IgD-negative memory B cell (primary cell): ENCODE measurements around the gene COX6A2. TPM values are rescaled to one million over a fixed set of nuclear protein-coding genes. Genes with fewer than 3 reads are reported as not detected.
"Not testable (repeated sequence)": the region's sequence is repeated elsewhere in the genome, so short reads cannot be mapped to it uniquely, and the experiment has no call there.

Experiments used
- H3K27ac Mint-ChIP-seq, 3 donors: one replicate each; pipeline ENCODE4 v1.8.0; 2020 to 2022; ENCODE audit warnings: mild to moderate bottlenecking in 3 of 3, mixed read lengths in 3 of 3, moderate library complexity in 1 of 3
- H3K27me3 Mint-ChIP-seq: one replicate; pipeline ENCODE4 v1.8.0; 2021; ENCODE audit warnings: mixed read lengths
- H3K36me3 Mint-ChIP-seq: one replicate; pipeline ENCODE4 v1.8.0; 2020; ENCODE audit warnings: mild to moderate bottlenecking, mixed read lengths
- H3K4me1 Mint-ChIP-seq, 3 donors: one replicate each; pipeline ENCODE4 v1.8.0; 2020 to 2022; ENCODE audit warnings: mixed read lengths in 3 of 3, mild to moderate bottlenecking in 1 of 3
- H3K4me3 Mint-ChIP-seq, 4 donors: one replicate each; pipeline ENCODE4 v1.8.0; 2020 to 2022; ENCODE audit warnings: mild to moderate bottlenecking in 4 of 4, mixed read lengths in 4 of 4, moderate library complexity in 3 of 4
- H3K9me3 Mint-ChIP-seq, 3 donors: one replicate each; pipeline ENCODE4 v1.8.0; 2020 to 2021; ENCODE audit warnings: mixed read lengths in 3 of 3, mild to moderate bottlenecking in 1 of 3
- polyA plus RNA-seq: library from polyadenylated mRNA; unstranded; fragments of 300-500 nt; fragmentation: Illumina TruSeq; gene quantifications from one replicate; pipeline ENCODE4 v1.2.3, GENCODE V29; 2021

COX6A2 gene
- polyA plus RNA-seq, 1 donor from 2014 or later: not detected

DNA sequence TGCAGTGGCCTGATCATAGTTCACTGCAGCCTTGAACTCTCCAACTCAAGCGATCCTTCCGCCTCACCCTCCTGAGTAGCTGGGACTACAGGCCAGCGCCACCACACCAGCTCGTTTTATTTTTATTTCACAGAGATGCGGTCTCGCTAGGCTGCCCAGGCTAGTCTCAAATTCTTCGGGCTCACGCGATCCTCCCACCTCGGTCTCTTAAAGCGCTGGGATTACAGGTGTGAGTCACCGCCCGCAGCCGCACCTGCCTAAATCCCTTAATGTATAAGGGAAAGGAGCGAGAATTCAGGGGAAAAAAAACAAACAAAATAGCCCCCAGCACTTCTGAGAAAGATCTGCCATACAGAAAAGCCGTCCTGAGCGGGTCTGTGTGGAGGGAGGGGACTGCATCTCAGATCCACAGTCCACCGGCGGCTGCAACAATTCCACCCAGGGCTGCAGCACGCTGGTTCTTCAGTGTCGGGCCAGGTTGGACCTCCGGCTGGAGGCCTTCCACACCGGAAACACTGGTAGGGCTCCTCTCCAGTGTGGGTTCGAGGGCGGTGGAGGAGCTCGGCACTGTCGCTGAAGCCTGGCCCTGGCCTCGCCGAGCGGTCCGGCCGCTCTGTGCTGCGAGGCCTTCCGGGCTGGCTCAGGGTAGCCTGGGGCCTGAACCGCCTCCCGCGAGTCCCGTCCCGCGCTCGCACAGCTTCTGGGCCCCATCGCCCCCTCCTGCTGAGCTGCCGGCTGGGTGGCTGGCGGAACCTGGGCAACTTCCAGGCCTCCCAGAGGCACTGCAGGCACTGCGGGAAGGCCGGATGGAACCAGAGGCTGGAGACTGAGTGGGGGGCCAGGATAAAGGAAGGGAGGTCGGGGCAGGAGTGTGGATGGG is 7.4 kb upstream of the COX6A2 start:
- Mint-ChIP-seq H3K27me3 (peaks cover 4% of the 10 kb centered on the region), H3K4me1 (peaks cover 11 to 17% (median 16%) of the 10 kb centered on the region in 3 donors), H3K9me3 (no peaks in the 10 kb centered on the region), H3K4me3 (no peak overlapping the region), H3K27ac (no peak overlapping the region), H3K36me3 (no peaks in the 10 kb centered on the region)

DNA sequence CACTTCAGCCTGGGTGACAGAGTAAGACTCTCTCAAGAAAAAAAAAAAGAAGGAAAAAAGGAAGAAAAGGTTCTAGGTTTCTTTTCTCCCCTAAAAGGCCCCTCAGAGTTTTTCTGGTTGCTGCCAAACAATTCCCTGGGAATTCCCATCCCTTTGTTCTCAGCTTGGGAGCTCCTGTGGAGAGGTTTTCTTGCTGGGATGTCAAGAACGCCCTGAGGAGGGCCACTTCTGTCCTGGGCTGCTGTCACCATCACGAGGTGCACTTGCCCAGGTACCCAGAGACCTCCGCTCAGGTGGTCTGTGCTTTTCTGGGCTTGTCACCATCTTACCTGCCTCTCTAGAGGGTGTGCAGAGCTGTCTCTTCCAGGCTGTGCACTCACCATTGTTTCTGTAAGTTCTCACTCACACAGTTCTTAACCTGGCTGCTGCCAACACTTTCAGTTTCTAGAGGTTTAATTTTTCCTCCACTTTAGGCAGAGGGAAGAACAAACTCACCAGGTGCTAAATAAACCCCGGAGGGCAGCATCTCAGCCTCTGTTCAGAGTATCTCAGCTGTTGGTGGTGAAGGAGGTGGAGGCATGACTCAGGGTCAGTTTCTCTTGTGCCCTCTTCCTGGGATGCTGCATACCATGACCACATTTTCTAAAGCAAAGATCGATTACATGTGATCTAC is 2.4 kb upstream of the COX6A2 start:
- H3K4me3 Mint-ChIP-seq: no peak overlapping the region
- peaks cover 0 to 5% (median 4%) of the 10 kb centered on the region in 3 donors for H3K4me1 Mint-ChIP-seq
- H3K36me3 Mint-ChIP-seq: no peaks in the 10 kb centered on the region
- peaks cover 6% of the 10 kb centered on the region for H3K27me3 Mint-ChIP-seq
- no peaks in the 10 kb centered on the region for H3K9me3 Mint-ChIP-seq
- H3K27ac Mint-ChIP-seq: no peak overlapping the region

DNA sequence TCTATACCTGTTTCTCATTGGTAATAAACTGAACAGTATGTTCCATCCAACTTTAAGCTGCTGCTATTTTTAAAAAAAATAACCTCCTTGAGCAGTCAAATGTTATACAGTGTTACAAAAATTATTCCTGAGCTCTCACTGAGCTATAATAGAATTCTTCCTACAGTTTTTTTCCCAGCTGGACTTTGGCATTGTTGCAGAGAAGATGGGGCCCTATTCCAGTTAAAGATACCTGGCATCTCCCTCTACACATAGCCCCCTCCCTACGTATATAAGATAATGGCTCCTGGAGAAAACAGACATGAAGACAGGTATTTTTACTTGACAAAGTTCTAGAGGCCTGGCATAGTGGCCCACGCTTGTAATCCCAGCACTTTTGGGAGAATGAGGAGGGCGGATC is 1.6 kb upstream of the COX6A2 start:
- Mint-ChIP-seq H3K27me3 (peaks cover 8% of the 10 kb centered on the region), H3K4me3 (no peak overlapping the region), H3K27ac (no peak overlapping the region), H3K9me3 (no peaks in the 10 kb centered on the region), H3K36me3 (no peaks in the 10 kb centered on the region), H3K4me1 (peaks cover 0 to 5% (median 4%) of the 10 kb centered on the region in 3 donors)

GRCh38 chr16:31429314-31429713 is 1.2 kb upstream of the COX6A2 start:
- peaks cover 0 to 5% (median 4%) of the 10 kb centered on the region in 3 donors for H3K4me1 Mint-ChIP-seq
- H3K9me3 Mint-ChIP-seq: no peaks in the 10 kb centered on the region
- H3K4me3 Mint-ChIP-seq: peak overlapping the region in 1 of 4 donors; percentile 41
- H3K36me3 Mint-ChIP-seq: no peaks in the 10 kb centered on the region
- peaks cover 10% of the 10 kb centered on the region for H3K27me3 Mint-ChIP-seq
- no peak overlapping the region for H3K27ac Mint-ChIP-seq

GRCh38 chr16:31428638-31429247 is 583 bp upstream of the COX6A2 start:
- H3K27me3 Mint-ChIP-seq: peaks cover 10% of the 10 kb centered on the region
- peaks cover 0 to 5% (median 4%) of the 10 kb centered on the region in 3 donors for H3K4me1 Mint-ChIP-seq
- H3K4me3 Mint-ChIP-seq: peak overlapping the region in 1 of 4 donors; percentile 41
- no peaks in the 10 kb centered on the region for H3K36me3 Mint-ChIP-seq
- H3K27ac Mint-ChIP-seq: peak overlapping the region in 1 of 3 donors; percentile 42
- no peaks in the 10 kb centered on the region for H3K9me3 Mint-ChIP-seq

- Mint-ChIP-seq H3K4me1 (peaks cover 0 to 5% (median 4%) of the 10 kb centered on the region in 3 donors), H3K27ac (peak overlapping the region in 2 of 3 donors; percentile 27 to 48), H3K4me3 (peak overlapping the region in 1 of 4 donors; percentile 9), H3K27me3 (peaks cover 16% of the 10 kb centered on the region), H3K36me3 (no peaks in the 10 kb centered on the region), H3K9me3 (no peaks in the 10 kb centered on the region)
These were observed 500 bp downstream of the COX6A2 start for GRCh38 chr16:31427441-31428278.

DNA sequence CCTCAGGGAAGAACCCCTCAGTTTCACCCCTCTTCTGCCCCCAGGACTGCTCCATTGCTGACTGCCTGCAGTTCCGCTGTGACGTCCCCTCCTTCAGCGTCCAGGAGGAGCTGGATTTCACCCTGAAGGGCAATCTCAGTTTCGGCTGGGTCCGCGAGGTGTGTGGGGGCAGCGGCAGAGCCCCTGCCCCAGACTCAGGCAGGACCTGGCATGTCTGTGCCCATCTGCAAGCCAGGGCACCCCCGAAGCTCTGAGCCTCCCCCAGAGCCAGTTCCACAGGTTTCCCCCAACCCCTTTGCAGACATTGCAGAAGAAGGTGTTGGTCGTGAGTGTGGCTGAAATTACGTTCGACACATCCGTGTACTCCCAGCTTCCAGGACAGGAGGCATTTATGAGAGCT is 4.4 kb downstream of the COX6A2 start:
- no peak overlapping the region for H3K4me3 Mint-ChIP-seq
- H3K27ac Mint-ChIP-seq: no peak overlapping the region
- peaks cover 16% of the 10 kb centered on the region for H3K27me3 Mint-ChIP-seq
- no peaks in the 10 kb centered on the region for H3K36me3 Mint-ChIP-seq
- peaks cover 0 to 2% (median 0%) of the 10 kb centered on the region in 3 donors for H3K9me3 Mint-ChIP-seq
- peaks cover 0 to 4% (median 0%) of the 10 kb centered on the region in 3 donors for H3K4me1 Mint-ChIP-seq

- Mint-ChIP-seq H3K4me1 (peaks cover 0 to 4% (median 0%) of the 10 kb centered on the region in 3 donors), H3K36me3 (no peaks in the 10 kb centered on the region), H3K27ac (no peak overlapping the region), H3K9me3 (peaks cover 0 to 2% (median 0%) of the 10 kb centered on the region in 3 donors), H3K27me3 (peaks cover 16% of the 10 kb centered on the region), H3K4me3 (no peak overlapping the region)
These were observed 4.9 kb downstream of the COX6A2 start for GRCh38 chr16:31423241-31423640.

GRCh38 chr16:31421587-31421986 is 6.6 kb downstream of the COX6A2 start:
- Mint-ChIP-seq H3K27ac (no peak overlapping the region), H3K4me3 (no peak overlapping the region), H3K9me3 (peaks cover 0 to 6% (median 3%) of the 10 kb centered on the region in 3 donors), H3K27me3 (peaks cover 16% of the 10 kb centered on the region), H3K36me3 (no peaks in the 10 kb centered on the region), H3K4me1 (peaks cover 0 to 4% (median 0%) of the 10 kb centered on the region in 3 donors)

DNA sequence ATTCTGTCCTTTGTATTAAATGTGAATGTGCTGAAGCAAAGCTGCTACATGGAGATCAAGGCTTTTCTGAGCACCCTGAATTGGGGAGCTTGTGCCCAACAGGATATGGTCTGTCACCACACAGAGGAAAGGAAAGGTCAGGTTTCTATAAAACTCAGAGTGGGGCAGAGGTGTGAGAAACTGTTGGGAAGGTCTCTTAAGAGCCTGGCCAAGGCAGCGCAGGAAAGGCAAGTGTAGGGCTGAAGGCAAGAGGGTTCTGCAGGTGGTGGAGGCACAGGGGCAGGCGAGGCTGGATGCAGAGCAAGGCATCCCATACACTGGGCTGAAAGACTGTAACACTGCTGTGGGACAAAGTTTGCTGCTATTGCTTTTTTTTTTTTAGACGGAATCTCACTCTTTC is 8.1 kb downstream of the COX6A2 start:
- Mint-ChIP-seq H3K27me3 (peaks cover 10% of the 10 kb centered on the region), H3K4me3 (peak overlapping the region in 1 of 4 donors; percentile 65), H3K36me3 (no peaks in the 10 kb centered on the region), H3K4me1 (peaks cover 0 to 3% (median 1%) of the 10 kb centered on the region in 3 donors), H3K27ac (no peak overlapping the region), H3K9me3 (peaks cover 0 to 6% (median 3%) of the 10 kb centered on the region in 3 donors)

GRCh38 chr16:31417916-31418315 is 10.2 kb downstream of the COX6A2 start:
- H3K27ac Mint-ChIP-seq: peak overlapping the region in 2 of 3 donors; percentile 20 to 73
- peaks cover 5% of the 10 kb centered on the region for H3K27me3 Mint-ChIP-seq
- no peaks in the 10 kb centered on the region for H3K36me3 Mint-ChIP-seq
- H3K9me3 Mint-ChIP-seq: peaks cover 0 to 6% (median 3%) of the 10 kb centered on the region in 3 donors
- no peak overlapping the region for H3K4me3 Mint-ChIP-seq
- H3K4me1 Mint-ChIP-seq: peaks cover 0 to 12% (median 4%) of the 10 kb centered on the region in 3 donors

DNA sequence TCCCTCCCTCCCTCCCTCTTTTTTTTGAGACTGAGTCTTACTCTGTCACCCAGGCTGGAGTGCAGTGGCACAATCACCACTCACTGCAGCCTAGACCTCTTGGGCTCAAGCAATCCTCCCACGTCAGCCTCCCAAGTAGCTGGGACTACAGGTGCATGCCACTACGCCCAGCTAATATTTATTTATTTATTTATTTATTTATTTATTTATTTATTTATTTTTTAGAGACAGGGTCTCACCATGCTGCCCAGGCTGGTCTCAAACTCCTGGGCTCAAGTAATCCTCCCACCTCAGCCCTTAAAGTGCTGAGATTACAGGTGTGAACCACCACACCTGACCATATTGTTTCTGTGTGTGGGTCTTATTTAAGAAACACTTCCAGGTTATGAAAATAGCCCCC is 11.1 kb downstream of the COX6A2 start:
- not testable (repeated sequence) for H3K4me3 Mint-ChIP-seq

GRCh38 chr16:31416371-31416770 is 11.8 kb downstream of the COX6A2 start:
- Mint-ChIP-seq H3K9me3 (peaks cover 0 to 4% (median 3%) of the 10 kb centered on the region in 3 donors), H3K27ac (peak overlapping the region in 1 of 3 donors; percentile 51), H3K27me3 (peaks cover 8% of the 10 kb centered on the region), H3K4me3 (no peak overlapping the region), H3K4me1 (peaks cover 0 to 14% (median 5%) of the 10 kb centered on the region in 3 donors), H3K36me3 (no peaks in the 10 kb centered on the region)

More for the DNA sequence above, 11.1 kb downstream of the COX6A2 start:
- not testable (repeated sequence) for H3K36me3 Mint-ChIP-seq, H3K27me3 Mint-ChIP-seq, H3K27ac Mint-ChIP-seq, H3K9me3 Mint-ChIP-seq
- H3K4me1 Mint-ChIP-seq: peaks cover 0 to 14% (median 5%) of the 10 kb centered on the region in 3 donors

DNA sequence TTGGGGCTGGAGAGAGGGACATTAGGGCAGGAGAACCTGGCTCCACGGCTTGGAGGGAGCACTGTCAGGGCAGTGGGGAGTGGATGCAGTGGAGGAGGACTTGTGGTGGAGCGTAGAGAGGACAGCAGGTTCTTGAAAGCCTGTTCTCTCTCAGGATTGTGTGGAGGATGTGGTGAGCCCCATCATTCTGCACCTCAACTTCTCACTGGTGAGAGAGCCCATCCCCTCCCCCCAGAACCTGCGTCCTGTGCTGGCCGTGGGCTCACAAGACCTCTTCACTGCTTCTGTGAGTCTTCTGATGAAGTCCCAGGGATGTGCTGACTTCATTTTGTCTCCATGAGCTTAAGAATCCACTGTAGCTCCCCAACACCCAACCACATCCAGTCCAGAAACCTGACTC is 13.5 kb downstream of the COX6A2 start:
- no peak overlapping the region for H3K27ac Mint-ChIP-seq
- H3K36me3 Mint-ChIP-seq: no peaks in the 10 kb centered on the region
- no peak overlapping the region for H3K4me3 Mint-ChIP-seq
- peaks cover 0 to 14% (median 5%) of the 10 kb centered on the region in 3 donors for H3K4me1 Mint-ChIP-seq
- H3K9me3 Mint-ChIP-seq: peaks cover 0 to 4% (median 3%) of the 10 kb centered on the region in 3 donors
- H3K27me3 Mint-ChIP-seq: peaks cover 10% of the 10 kb centered on the region
